HEK293 (cell line): Measurements from ENCODE around the gene TRMT112.
A peak's percentile ranks its signal among the peaks of the same experiment; 100 is the strongest.

Source experiments
- CTCF ChIA-PET: fragments of 350-600 bp; formaldehyde crosslinking; extraction: SDS; loops from one replicate; lab custom pipeline; 2021; ENCODE audit warnings: antibody characterized with exemption; lab: Yijun Ruan, JAX
- POLR2A ChIA-PET: fragments of 300-600 bp; formaldehyde crosslinking; extraction: SDS; loops from one replicate; lab custom pipeline; 2020; ENCODE audit warnings: antibody characterized with exemption, inconsistent platforms; lab: Yijun Ruan, JAX
- H3K27ac ChIP-seq: fragments of 200-500 bp; sonication (Bioruptor generic); 2 replicates; pipeline ENCODE4 v1.5.1; 2014; ENCODE audit warnings: low read depth, low read length, control low read depth, inconsistent platforms; ENCODE audit errors: extremely low read depth
- H3K36me3 ChIP-seq, 2 experiments: fragments of 200-500 bp in 1 of 2; sonication (Bioruptor generic) in 1 of 2; 1 replicate in 1 of 2; 2 replicates in 1 of 2; pipeline ENCODE4 v1.5.1; 2014 to 2017; ENCODE audit warnings: inconsistent platforms in 2 of 2, low read length in 2 of 2; ENCODE audit not compliant: control insufficient read depth in 2 of 2, insufficient read depth in 1 of 2
- H3K4me1 ChIP-seq: fragments of 200-500 bp; sonication (Bioruptor generic); 2 replicates; pipeline ENCODE4 v1.5.1; 2014; ENCODE audit warnings: mild to moderate bottlenecking, low read length, inconsistent platforms; ENCODE audit not compliant: control insufficient read depth, insufficient read depth
- H3K4me3 ChIP-seq: 2 replicates; pipeline ENCODE4 v1.5.1; 2011; ENCODE audit warnings: low read depth, mild to moderate bottlenecking, control low read depth, low read length, moderate library complexity
- H3K9me3 ChIP-seq: fragments of 200-500 bp; sonication (Bioruptor generic); 2 replicates; pipeline ENCODE4 v1.5.1; 2014; ENCODE audit warnings: low read depth, low read length, inconsistent platforms; ENCODE audit not compliant: control insufficient read depth, insufficient read depth
- GLI4 ChIP-seq: fragments of 450-650 bp; formaldehyde crosslinking; IDR thresholded peaks from 2 replicates; pipeline ENCODE4 v1.5.1; 2016; ENCODE audit warnings: missing biosample characterization, missing genetic modification characterization
- GLIS1 ChIP-seq: fragments of 450-650 bp; formaldehyde crosslinking; IDR thresholded peaks from 2 replicates; pipeline ENCODE4 v1.5.1; 2016; ENCODE audit warnings: missing biosample characterization, missing genetic modification characterization
- GLIS2 ChIP-seq: fragments of 450-650 bp; formaldehyde crosslinking; IDR thresholded peaks from 2 replicates; pipeline ENCODE4 v1.5.1; 2016; ENCODE audit warnings: missing biosample characterization, missing genetic modification characterization
- KLF7 ChIP-seq: fragments of 450-650 bp; formaldehyde crosslinking; IDR thresholded peaks from 2 replicates; pipeline ENCODE4 v1.5.1; 2016; ENCODE audit warnings: missing biosample characterization, missing genetic modification characterization, borderline replicate concordance
- MYNN ChIP-seq: fragments of 450-650 bp; formaldehyde crosslinking; IDR thresholded peaks from 2 replicates; pipeline ENCODE4 v1.5.1; 2016; ENCODE audit warnings: missing biosample characterization, missing genetic modification characterization, borderline replicate concordance
- PRDM1 ChIP-seq: fragments of 450-650 bp; formaldehyde crosslinking; IDR thresholded peaks from 2 replicates; pipeline ENCODE4; 2016; ENCODE audit warnings: missing biosample characterization, missing genetic modification characterization
- REPIN1 ChIP-seq: fragments of 450-650 bp; formaldehyde crosslinking; IDR thresholded peaks from 2 replicates; pipeline ENCODE4 v1.5.1; 2017; ENCODE audit warnings: missing biosample characterization, missing genetic modification characterization, low read depth
- SCRT2 ChIP-seq: fragments of 450-650 bp; formaldehyde crosslinking; IDR thresholded peaks from 2 replicates; pipeline ENCODE4 v1.5.1; 2016; ENCODE audit warnings: missing biosample characterization, missing genetic modification characterization
- ZBTB20 ChIP-seq: fragments of 450-650 bp; formaldehyde crosslinking; IDR thresholded peaks from 2 replicates; pipeline ENCODE4 v1.5.1; 2016; ENCODE audit warnings: missing biosample characterization, missing genetic modification characterization
- ZBTB8A ChIP-seq: fragments of 450-650 bp; formaldehyde crosslinking; IDR thresholded peaks from 2 replicates; pipeline ENCODE4 v1.5.1; 2016; ENCODE audit warnings: missing biosample characterization, missing genetic modification characterization
- ZIC2 ChIP-seq: fragments of 450-650 bp; formaldehyde crosslinking; IDR thresholded peaks from 2 replicates; pipeline ENCODE4 v1.5.1; 2016; ENCODE audit warnings: missing biosample characterization, missing genetic modification characterization
- ZNF133 ChIP-seq: fragments of 450-650 bp; formaldehyde crosslinking; IDR thresholded peaks from 2 replicates; pipeline ENCODE4 v1.5.1; 2016; ENCODE audit warnings: missing biosample characterization, missing genetic modification characterization
- ZNF18 ChIP-seq: fragments of 450-650 bp; formaldehyde crosslinking; IDR thresholded peaks from 2 replicates; pipeline ENCODE4 v1.5.1; 2016; ENCODE audit warnings: missing biosample characterization, missing genetic modification characterization
- ZNF184 ChIP-seq: fragments of 450-650 bp; IDR thresholded peaks from 2 replicates; pipeline ENCODE4 v1.5.1; 2018; ENCODE audit warnings: missing biosample characterization, mild to moderate bottlenecking, missing genetic modification characterization
- ZNF223 ChIP-seq: fragments of 450-650 bp; formaldehyde crosslinking; IDR thresholded peaks from 2 replicates; pipeline ENCODE4 v1.5.1; 2016; ENCODE audit warnings: missing biosample characterization, missing genetic modification characterization
- ZNF366 ChIP-seq: fragments of 450-650 bp; formaldehyde crosslinking; conservative IDR thresholded peaks from 2 replicates; pipeline ENCODE4 v1.5.1; 2016; ENCODE audit warnings: missing biosample characterization, missing genetic modification characterization
- ZNF423 ChIP-seq: fragments of 450-650 bp; formaldehyde crosslinking; IDR thresholded peaks from 2 replicates; pipeline ENCODE4 v1.5.1; 2016; ENCODE audit warnings: missing biosample characterization, missing genetic modification characterization
- ZNF558 ChIP-seq: fragments of 450-650 bp; formaldehyde crosslinking; IDR thresholded peaks from 2 replicates; pipeline ENCODE4 v1.5.1; 2016; ENCODE audit warnings: missing biosample characterization, missing genetic modification characterization
- ZNF585B ChIP-seq: fragments of 450-650 bp; formaldehyde crosslinking; IDR thresholded peaks from 2 replicates; pipeline ENCODE4 v1.5.1; 2016; ENCODE audit warnings: missing biosample characterization, missing genetic modification characterization
- ZNF610 ChIP-seq: fragments of 450-650 bp; formaldehyde crosslinking; IDR thresholded peaks from 2 replicates; pipeline ENCODE4 v1.5.1; 2016; ENCODE audit warnings: missing biosample characterization, missing genetic modification characterization, borderline replicate concordance
- ZNF785 ChIP-seq: fragments of 450-650 bp; formaldehyde crosslinking; IDR thresholded peaks from 2 replicates; pipeline ENCODE4 v1.5.1; 2016; ENCODE audit warnings: missing biosample characterization, missing genetic modification characterization
- ZNF792 ChIP-seq: fragments of 450-650 bp; formaldehyde crosslinking; IDR thresholded peaks from 2 replicates; pipeline ENCODE4 v1.5.1; 2016; ENCODE audit warnings: missing biosample characterization, missing genetic modification characterization
- TF ChIP-seq, protein P1 (sequence below): fragments of 450-650 bp; formaldehyde crosslinking; IDR thresholded peaks from 2 replicates; pipeline ENCODE4 v1.5.1; 2016; ENCODE audit warnings: missing biosample characterization, missing genetic modification characterization
- TF ChIP-seq, protein P2 (sequence below): fragments of 450-650 bp; formaldehyde crosslinking; IDR thresholded peaks from 2 replicates; pipeline ENCODE4 v1.5.1; 2016; ENCODE audit warnings: missing biosample characterization, missing genetic modification characterization
- TF ChIP-seq, protein P3 (sequence below): fragments of 450-650 bp; formaldehyde crosslinking; IDR thresholded peaks from 2 replicates; pipeline ENCODE4 v1.5.1; 2017; ENCODE audit warnings: missing biosample characterization, missing genetic modification characterization
- TF ChIP-seq, protein P4 (sequence below): fragments of 450-650 bp; formaldehyde crosslinking; IDR thresholded peaks from 2 replicates; pipeline ENCODE4 v1.5.1; 2016; ENCODE audit warnings: missing biosample characterization, missing genetic modification characterization
- TF ChIP-seq, protein P5 (sequence below): fragments of 450-650 bp; formaldehyde crosslinking; IDR thresholded peaks from 2 replicates; pipeline ENCODE4 v1.5.1; 2017; ENCODE audit warnings: missing biosample characterization, missing genetic modification characterization

The TRMT112 gene

GRCh38 chr11:64331569-64332371 is 14.4 kb upstream of the TRMT112 start:
- Histone ChIP-seq H3K27ac (no peak overlapping the region), H3K4me3 (no peak overlapping the region)
- TF ChIP-seq GLIS1: peak; percentile 92
- peak; percentile 89 for TF ChIP-seq ZNF223 (tag by site-specific recombination)
- TF ChIP-seq MYNN (tag by site-specific recombination): 0 out of 2 replicates have a peak, but pooled peaks have one; percentile 31
- peak; percentile 94 for TF ChIP-seq GLI4 (tag by site-specific recombination)
- TF ChIP-seq, protein P1, sequence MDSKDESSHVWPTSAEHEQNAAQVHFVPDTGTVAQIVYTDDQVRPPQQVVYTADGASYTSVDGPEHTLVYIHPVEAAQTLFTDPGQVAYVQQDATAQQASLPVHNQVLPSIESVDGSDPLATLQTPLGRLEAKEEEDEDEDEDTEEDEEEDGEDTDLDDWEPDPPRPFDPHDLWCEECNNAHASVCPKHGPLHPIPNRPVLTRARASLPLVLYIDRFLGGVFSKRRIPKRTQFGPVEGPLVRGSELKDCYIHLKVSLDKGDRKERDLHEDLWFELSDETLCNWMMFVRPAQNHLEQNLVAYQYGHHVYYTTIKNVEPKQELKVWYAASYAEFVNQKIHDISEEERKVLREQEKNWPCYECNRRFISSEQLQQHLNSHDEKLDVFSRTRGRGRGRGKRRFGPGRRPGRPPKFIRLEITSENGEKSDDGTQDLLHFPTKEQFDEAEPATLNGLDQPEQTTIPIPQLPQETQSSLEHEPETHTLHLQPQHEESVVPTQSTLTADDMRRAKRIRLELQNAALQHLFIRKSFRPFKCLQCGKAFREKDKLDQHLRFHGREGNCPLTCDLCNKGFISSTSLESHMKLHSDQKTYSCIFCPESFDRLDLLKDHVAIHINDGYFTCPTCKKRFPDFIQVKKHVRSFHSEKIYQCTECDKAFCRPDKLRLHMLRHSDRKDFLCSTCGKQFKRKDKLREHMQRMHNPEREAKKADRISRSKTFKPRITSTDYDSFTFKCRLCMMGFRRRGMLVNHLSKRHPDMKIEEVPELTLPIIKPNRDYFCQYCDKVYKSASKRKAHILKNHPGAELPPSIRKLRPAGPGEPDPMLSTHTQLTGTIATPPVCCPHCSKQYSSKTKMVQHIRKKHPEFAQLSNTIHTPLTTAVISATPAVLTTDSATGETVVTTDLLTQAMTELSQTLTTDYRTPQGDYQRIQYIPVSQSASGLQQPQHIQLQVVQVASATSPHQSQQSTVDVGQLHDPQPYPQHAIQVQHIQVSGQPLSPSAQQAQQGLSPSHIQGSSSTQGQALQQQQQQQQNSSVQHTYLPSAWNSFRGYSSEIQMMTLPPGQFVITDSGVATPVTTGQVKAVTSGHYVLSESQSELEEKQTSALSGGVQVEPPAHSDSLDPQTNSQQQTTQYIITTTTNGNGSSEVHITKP (tag by site-specific recombination): 0 out of 2 replicates have a peak, but pooled peaks have one; percentile 43
- TF ChIP-seq ZBTB8A (tag by site-specific recombination): peak; percentile 34; the same call in 1 of the 2 replicates
- TF ChIP-seq ZNF18: peak; percentile 97
- TF ChIP-seq REPIN1: no peak
- TF ChIP-seq ZNF558 (tag by site-specific recombination): no peak
- TF ChIP-seq, protein P2, sequence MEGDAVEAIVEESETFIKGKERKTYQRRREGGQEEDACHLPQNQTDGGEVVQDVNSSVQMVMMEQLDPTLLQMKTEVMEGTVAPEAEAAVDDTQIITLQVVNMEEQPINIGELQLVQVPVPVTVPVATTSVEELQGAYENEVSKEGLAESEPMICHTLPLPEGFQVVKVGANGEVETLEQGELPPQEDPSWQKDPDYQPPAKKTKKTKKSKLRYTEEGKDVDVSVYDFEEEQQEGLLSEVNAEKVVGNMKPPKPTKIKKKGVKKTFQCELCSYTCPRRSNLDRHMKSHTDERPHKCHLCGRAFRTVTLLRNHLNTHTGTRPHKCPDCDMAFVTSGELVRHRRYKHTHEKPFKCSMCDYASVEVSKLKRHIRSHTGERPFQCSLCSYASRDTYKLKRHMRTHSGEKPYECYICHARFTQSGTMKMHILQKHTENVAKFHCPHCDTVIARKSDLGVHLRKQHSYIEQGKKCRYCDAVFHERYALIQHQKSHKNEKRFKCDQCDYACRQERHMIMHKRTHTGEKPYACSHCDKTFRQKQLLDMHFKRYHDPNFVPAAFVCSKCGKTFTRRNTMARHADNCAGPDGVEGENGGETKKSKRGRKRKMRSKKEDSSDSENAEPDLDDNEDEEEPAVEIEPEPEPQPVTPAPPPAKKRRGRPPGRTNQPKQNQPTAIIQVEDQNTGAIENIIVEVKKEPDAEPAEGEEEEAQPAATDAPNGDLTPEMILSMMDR (tag by site-specific recombination): peak; percentile 60
- TF ChIP-seq ZNF585B: no peak
- no peak for TF ChIP-seq ZNF785 (tag by site-specific recombination)
- peak; percentile 49; the same call in 1 of the 2 replicates for TF ChIP-seq ZNF423 (tag by site-specific recombination)
- peak; percentile 95 for TF ChIP-seq ZIC2 (tag by site-specific recombination)
- TF ChIP-seq, protein P3, sequence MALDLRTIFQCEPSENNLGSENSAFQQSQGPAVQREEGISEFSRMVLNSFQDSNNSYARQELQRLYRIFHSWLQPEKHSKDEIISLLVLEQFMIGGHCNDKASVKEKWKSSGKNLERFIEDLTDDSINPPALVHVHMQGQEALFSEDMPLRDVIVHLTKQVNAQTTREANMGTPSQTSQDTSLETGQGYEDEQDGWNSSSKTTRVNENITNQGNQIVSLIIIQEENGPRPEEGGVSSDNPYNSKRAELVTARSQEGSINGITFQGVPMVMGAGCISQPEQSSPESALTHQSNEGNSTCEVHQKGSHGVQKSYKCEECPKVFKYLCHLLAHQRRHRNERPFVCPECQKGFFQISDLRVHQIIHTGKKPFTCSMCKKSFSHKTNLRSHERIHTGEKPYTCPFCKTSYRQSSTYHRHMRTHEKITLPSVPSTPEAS: peak; percentile 90
- TF ChIP-seq ZNF610 (tag by site-specific recombination): no peak
- no peak for TF ChIP-seq ZNF792 (tag by site-specific recombination)
- 0 out of 2 replicates have a peak, but pooled peaks have one; percentile 24 for TF ChIP-seq SCRT2 (tag by site-specific recombination)
- 0 out of 2 replicates have a peak, but pooled peaks have one; percentile 14 for TF ChIP-seq ZNF133 (tag by site-specific recombination)
- TF ChIP-seq ZBTB20 (tag by site-specific recombination): no peak
- TF ChIP-seq, protein P4, sequence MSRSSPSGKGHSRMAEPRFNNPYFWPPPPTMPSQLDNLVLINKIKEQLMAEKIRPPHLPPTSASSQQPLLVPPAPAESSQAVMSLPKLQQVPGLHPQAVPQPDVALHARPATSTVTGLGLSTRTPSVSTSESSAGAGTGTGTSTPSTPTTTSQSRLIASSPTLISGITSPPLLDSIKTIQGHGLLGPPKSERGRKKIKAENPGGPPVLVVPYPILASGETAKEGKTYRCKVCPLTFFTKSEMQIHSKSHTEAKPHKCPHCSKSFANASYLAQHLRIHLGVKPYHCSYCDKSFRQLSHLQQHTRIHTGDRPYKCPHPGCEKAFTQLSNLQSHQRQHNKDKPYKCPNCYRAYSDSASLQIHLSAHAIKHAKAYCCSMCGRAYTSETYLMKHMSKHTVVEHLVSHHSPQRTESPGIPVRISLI (tag by site-specific recombination): no peak
- TF ChIP-seq ZNF366 (tag by site-specific recombination): peak; percentile 56
- peak; percentile 71 for TF ChIP-seq GLIS2 (tag by site-specific recombination)
- TF ChIP-seq ZNF184 (tag by site-specific recombination): no peak
- TF ChIP-seq PRDM1 (tag by site-specific recombination): peak; percentile 32; the same call in 1 of the 2 replicates
- no peak for TF ChIP-seq KLF7 (tag by site-specific recombination)
- TF ChIP-seq, protein P5, sequence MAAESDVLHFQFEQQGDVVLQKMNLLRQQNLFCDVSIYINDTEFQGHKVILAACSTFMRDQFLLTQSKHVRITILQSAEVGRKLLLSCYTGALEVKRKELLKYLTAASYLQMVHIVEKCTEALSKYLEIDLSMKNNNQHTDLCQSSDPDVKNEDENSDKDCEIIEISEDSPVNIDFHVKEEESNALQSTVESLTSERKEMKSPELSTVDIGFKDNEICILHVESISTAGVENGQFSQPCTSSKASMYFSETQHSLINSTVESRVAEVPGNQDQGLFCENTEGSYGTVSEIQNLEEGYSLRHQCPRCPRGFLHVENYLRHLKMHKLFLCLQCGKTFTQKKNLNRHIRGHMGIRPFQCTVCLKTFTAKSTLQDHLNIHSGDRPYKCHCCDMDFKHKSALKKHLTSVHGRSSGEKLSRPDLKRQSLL (tag by site-specific recombination): no peak

More at GRCh38 chr11:64331569-64332371, 14.4 kb upstream of the TRMT112 start:
- POLR2A ChIA-PET: interaction anchor here (0.8 to 2.8 kb wide), 4 partner anchors 11 to 80 kb away, joined by 3 to 18 read pairs (median 5); partner anchors contain the start of genes PRDX5 and TRMT112
- Histone ChIP-seq H3K36me3 (no peaks in the 10 kb centered on the region), H3K9me3 (no peaks in the 10 kb centered on the region), H3K4me1 (no peaks in the 10 kb centered on the region)
- CTCF ChIA-PET: interaction anchor here (0.5 to 9.6 kb wide), 25 partner anchors 9 to 644 kb away, joined by 3 to 81 read pairs (median 4); partner anchors contain the start of genes PRDX5, RPS6KA4 and TRMT112
